GM18858 (cell line): ENCODE data around the gene NLGN4X.

Experiments
- ATAC-seq: cut with Tn5 transposase; IDR thresholded peaks from one replicate; pipeline ENCODE4 v1.9.1; 2021; ENCODE audit not compliant: unreplicated experiment

Gene NLGN4X

GRCh38 chrX:5876984-5877596, 351.6 kb downstream of the NLGN4X start:
- no peak for ATAC-seq

DNA sequence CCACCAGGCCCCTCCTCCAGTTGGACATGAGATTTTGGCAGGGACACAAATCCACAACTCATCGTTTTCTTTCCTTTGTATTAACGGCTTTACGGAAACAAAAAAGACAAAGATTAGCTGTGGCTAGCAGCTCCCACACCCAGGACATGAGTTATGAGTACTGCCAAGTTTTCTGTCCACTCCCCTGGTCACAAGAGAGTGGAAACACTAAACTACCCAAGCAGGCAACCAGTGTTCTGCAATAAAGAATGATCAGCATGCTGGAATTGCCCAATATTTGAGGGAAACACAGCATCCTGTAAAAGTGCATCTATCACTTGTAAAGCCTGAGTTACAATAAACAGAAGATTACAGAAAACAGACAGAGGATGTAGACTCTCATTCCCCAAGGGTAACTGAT, 358.4 kb downstream of the NLGN4X start:
- no peak for ATAC-seq

DNA sequence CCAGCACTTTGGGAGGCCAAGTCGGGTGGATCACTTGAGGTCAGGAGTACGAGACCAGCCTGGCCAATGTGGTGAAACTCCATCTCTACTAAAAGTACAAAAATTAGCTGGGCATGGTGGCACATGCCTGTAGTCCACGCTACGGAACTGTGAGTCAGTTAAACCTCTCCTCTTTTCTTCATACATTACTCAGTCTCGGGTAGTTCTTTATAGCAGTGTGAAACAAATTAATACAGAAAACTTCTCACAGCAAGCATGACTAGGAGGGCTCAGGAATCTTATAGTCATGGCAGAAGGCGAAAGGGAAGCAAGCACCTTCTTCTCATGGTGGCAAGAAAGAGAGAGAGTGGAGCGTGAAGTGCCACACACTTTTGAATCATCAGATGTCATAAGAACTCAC, 358.9 kb downstream of the NLGN4X start:
- ATAC-seq: no peak

DNA sequence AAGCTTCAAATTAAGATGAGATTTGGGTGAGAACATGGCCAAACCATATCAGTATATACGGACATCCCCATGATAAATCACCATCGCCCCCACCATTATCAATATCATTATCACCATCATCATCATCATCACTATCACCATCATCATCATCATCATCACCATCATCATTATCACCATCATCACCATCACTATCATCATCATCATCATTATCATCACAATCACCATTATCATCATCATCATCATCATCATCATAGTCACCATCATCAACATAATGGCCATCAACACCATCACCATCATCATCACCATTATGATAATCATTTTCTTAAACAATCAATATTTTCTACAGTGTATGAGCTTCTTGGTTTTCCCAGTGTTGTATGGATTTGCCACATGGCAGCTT, 360.9 kb downstream of the NLGN4X start:
- no peak for ATAC-seq

DNA sequence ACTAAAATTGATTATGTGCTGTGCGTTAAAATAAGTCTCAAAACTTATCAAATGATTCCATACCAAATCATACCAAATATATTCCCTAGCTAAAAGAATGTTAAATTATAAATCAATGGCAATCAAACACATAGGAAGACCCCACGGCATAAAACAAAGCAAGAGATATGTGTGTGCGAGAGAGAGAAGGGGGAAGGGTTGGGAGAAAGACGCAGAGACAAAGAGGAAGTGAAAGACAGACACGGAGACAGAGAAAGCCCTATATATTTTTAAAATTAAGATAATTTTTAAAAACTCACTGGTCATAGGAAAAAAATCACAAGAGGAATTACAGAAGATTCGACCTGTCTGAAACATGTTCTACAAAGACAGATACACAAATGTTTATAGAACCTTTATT, 371.4 kb downstream of the NLGN4X start:
- no peak for ATAC-seq

GRCh38 chrX:5852941-5853340, 375.7 kb downstream of the NLGN4X start:
- ATAC-seq: no peak

DNA sequence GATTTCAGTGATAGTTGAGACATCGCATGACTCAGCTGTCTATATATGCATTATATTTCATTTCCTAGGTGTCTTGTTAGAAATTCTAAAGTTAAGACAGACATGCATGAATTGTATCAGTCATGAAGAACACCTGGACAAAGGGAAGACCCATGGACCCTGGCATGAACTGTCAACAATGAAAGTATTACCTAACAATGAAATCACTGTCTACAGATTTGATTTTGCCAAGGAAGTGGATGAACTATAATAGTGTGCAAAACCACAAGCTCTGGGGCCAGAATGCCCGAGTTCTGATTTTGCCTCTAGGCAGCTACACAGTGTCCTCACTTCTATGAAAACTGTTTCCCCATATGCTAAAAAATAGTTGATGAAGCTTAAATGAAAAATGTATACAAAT, 386.1 kb downstream of the NLGN4X start:
- no peak for ATAC-seq
